ENCODE results near the gene ETNK2. TPM values are rescaled to one million over a fixed set of nuclear protein-coding genes. Genes with fewer than 3 reads are reported as not detected.

The ETNK2 gene
- polyA plus RNA-seq, 3 donors, result not detected

DNA sequence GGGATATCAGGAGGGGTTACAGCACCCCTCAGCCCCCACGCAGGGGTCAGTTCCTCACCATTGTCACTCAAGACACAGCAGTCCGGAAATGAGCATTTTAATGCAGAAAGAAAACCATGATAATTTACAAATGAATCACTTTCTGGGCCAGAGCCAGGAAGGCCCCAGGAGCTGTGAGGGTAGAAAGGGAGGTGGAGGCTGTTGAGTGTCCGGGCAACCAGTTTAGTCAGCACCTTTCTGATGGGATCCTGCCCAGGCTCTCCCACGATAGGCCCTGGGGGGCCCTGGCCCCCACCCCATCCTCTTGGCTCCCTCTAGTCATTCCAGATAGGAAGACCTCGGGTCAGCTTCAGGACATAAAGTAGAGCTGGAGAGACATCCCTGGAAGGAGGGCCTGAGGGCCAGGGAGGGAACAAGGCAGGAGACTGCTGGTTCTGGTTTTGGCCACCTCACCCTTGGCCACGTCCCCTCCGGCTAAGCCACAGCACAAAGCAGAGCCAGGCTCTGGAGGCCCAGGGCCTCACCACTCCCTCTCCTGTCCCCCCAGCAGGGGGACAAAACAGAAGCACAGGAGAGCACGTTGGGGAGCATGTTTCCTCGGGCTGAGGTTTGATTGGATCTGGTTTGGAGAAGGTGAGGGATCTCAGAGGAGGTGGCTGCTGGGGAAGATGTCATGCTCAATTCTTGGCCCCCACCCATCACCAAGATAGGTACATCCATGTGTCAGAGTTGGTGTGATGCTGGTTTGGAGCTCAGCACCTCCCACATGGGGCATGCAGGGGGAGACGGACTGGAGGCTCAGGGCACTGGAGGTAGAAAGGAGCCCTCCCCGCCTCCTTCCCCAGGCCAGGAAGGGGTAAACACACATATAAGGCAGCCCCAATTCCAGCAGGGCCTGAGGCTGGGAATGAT, 20.6 kb downstream of the ETNK2 start:
- peaks cover 8% of the 10 kb centered on the region for H3K4me1 Mint-ChIP-seq
- Histone ChIP-seq H3K4me1 (ENCODE audit: control insufficient read depth in 1 of 2, insufficient read depth in 2 of 2, low read length in 2 of 2) (peaks cover 7 to 8% of the 10 kb centered on the region in 2 donors), H3K4me2 (replicated peaks; ENCODE audit: extremely low read depth, low read length, poor library complexity, severe bottlenecking) (no peak overlapping the region), H3K27me3 (ENCODE audit: control insufficient read depth in 2 of 2, insufficient read depth in 2 of 2, low read length in 2 of 2) (no peaks in the 10 kb centered on the region), H3K9me3 (replicated peaks in 1 of 2; ENCODE audit: control insufficient read depth in 1 of 2, insufficient read depth in 1 of 2, low read length in 2 of 2) (no peaks in the 10 kb centered on the region), H2AFZ (ENCODE audit: insufficient read depth, low read depth, low read length, poor library complexity, severe bottlenecking) (no peak overlapping the region), H3K9ac (ENCODE audit: insufficient read depth, low read length, poor library complexity, severe bottlenecking) (no peak overlapping the region), H3K36me3 (replicated peaks in 1 of 2; ENCODE audit: control insufficient read depth in 1 of 2, insufficient read depth in 2 of 2, low read length in 2 of 2) (no peaks in the 10 kb centered on the region), H3K79me2 (ENCODE audit: insufficient read depth, low read length) (no peaks in the 10 kb centered on the region), H4K20me1 (ENCODE audit: insufficient read depth, low read length) (no peaks in the 10 kb centered on the region), H3K4me3 (replicated peaks in 1 of 3; ENCODE audit: low read depth in 2 of 3, low read length in 3 of 3) (no peak overlapping the region), H3K27ac (ENCODE audit: low read depth in 1 of 2, low read length in 2 of 2) (no peak overlapping the region)
- TF ChIP-seq, protein P1, sequence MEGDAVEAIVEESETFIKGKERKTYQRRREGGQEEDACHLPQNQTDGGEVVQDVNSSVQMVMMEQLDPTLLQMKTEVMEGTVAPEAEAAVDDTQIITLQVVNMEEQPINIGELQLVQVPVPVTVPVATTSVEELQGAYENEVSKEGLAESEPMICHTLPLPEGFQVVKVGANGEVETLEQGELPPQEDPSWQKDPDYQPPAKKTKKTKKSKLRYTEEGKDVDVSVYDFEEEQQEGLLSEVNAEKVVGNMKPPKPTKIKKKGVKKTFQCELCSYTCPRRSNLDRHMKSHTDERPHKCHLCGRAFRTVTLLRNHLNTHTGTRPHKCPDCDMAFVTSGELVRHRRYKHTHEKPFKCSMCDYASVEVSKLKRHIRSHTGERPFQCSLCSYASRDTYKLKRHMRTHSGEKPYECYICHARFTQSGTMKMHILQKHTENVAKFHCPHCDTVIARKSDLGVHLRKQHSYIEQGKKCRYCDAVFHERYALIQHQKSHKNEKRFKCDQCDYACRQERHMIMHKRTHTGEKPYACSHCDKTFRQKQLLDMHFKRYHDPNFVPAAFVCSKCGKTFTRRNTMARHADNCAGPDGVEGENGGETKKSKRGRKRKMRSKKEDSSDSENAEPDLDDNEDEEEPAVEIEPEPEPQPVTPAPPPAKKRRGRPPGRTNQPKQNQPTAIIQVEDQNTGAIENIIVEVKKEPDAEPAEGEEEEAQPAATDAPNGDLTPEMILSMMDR (IDR thresholded peaks at IDR 0.05), result no peak
- H3K27ac Mint-ChIP-seq, result peak overlapping the region in 2 of 7 donors; percentile 8 to 26
- H3K27me3 Mint-ChIP-seq (ENCODE audit: low read depth in 3 of 3), result peaks cover 0 to 9% (median 2%) of the 10 kb centered on the region in 3 donors
- 100% methylated on average over 1 of the region's 11 CpGs for WGBS (ENCODE audit: insufficient coverage)
- H3K4me3 Mint-ChIP-seq, result no peak overlapping the region
- no peaks in the 10 kb centered on the region for H3K9me3 Mint-ChIP-seq
- no peak for DNase-seq
- no peaks in the 10 kb centered on the region for H3K36me3 Mint-ChIP-seq
- intact Hi-C loops (cut with micrococcal nuclease), result no loop called here

- Histone ChIP-seq H3K4me3 (replicated peaks in 1 of 3; ENCODE audit: low read depth in 2 of 3, low read length in 3 of 3) (no peak overlapping the region), H3K79me2 (ENCODE audit: insufficient read depth, low read length) (no peaks in the 10 kb centered on the region), H3K36me3 (replicated peaks in 1 of 2; ENCODE audit: control insufficient read depth in 1 of 2, insufficient read depth in 2 of 2, low read length in 2 of 2) (no peaks in the 10 kb centered on the region), H3K9me3 (replicated peaks in 1 of 2; ENCODE audit: control insufficient read depth in 1 of 2, insufficient read depth in 1 of 2, low read length in 2 of 2) (no peaks in the 10 kb centered on the region), H3K4me2 (replicated peaks; ENCODE audit: extremely low read depth, low read length, poor library complexity, severe bottlenecking) (no peak overlapping the region), H3K4me1 (ENCODE audit: control insufficient read depth in 1 of 2, insufficient read depth in 2 of 2, low read length in 2 of 2) (peaks cover 7 to 8% of the 10 kb centered on the region in 2 donors), H2AFZ (ENCODE audit: insufficient read depth, low read depth, low read length, poor library complexity, severe bottlenecking) (no peak overlapping the region), H3K27ac (ENCODE audit: low read depth in 1 of 2, low read length in 2 of 2) (no peak overlapping the region), H4K20me1 (ENCODE audit: insufficient read depth, low read length) (no peaks in the 10 kb centered on the region), H3K9ac (ENCODE audit: insufficient read depth, low read length, poor library complexity, severe bottlenecking) (no peak overlapping the region), H3K27me3 (ENCODE audit: control insufficient read depth in 2 of 2, insufficient read depth in 2 of 2, low read length in 2 of 2) (no peaks in the 10 kb centered on the region)
- Mint-ChIP-seq H3K27me3 (ENCODE audit: low read depth in 3 of 3) (peaks cover 0 to 7% (median 5%) of the 10 kb centered on the region in 3 donors), H3K36me3 (no peaks in the 10 kb centered on the region), H3K4me3 (no peak overlapping the region), H3K27ac (no peak overlapping the region), H3K9me3 (no peaks in the 10 kb centered on the region), H3K4me1 (peaks cover 8% of the 10 kb centered on the region)
- no peak for DNase-seq
- 88% methylated on average over 4 of the region's 4 CpGs for WGBS (ENCODE audit: insufficient coverage)
- TF ChIP-seq, protein P1 (IDR thresholded peaks at IDR 0.05), result no peak
- intact Hi-C loops (cut with micrococcal nuclease), result no loop called here
These were observed 21.7 kb downstream of the ETNK2 start for GRCh38 chr1:204130178-204130577.
